ENCODE results near the gene RPL5. TPM values are rescaled to one million over a fixed set of nuclear protein-coding genes. Genes with fewer than 3 reads are reported as not detected.
A peak's percentile ranks its signal among the peaks of the same experiment; 100 is the strongest.

RPL5 gene
- total RNA-seq, 3 donors from 2014 or later (not counting 1 experiment from before 2014, with no cell fraction given) = 573 to 679 (median 647) TPM

DNA sequence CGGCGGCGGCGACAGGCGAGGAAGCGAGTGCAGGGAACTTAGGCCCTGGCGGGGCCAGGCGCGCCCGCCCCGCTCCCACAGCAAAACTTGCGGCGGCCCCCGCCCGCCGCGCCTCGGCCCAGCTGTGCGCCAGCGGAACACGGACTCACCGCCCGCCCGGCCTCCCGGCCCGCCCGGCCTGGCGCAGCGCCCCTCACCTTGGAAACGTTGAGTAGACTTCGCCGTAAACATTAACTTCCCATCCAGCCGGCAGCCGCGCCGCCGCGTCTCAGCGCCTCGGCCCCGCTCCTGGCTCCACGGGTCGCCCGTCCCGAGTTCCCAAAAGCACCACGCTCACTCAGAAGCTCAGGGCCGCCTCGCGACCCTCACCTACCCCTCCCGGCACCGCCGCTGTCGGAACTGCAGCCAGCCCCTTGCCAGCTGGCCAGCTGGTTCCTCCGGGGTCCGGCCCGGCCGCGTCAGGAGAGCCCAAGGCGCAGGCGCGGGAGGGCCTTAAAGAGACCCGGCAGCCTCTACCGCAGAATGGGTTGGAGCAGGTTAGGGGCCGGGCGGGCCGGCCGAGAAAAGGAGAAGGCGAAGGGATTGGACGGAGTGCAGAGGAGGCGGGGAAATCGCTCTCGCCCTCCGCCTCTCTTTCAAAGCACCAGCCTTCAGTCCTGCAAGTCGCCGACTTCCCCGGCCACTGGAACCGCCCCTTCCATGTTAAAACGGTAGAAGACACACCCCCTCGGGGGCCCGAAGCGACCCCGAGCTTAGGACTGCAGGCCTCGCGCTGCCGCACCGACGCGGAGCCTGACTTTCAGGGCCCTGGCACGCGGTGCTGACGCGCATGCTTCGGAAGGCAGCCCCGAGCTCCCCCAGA, 47.0 kb upstream of the RPL5 start, which contains the start of gene EVI5:
Gene EVI5 (minus strand): TSS at position 470 of the 862 bp plus-strand sequence. CDS start 48,562 bp downstream, outside the sequence.
- no peaks in the 10 kb centered on the region for H3K9me3 ChIP-seq (ENCODE audit: control insufficient read depth, insufficient read depth, low read length)
- Mint-ChIP-seq H3K9me3 (no peaks in the 10 kb centered on the region), H3K27me3 (ENCODE audit: low read depth in 2 of 2) (peaks cover 35 to 37% of the 10 kb centered on the region in 2 donors), H3K4me3 (peak within 1 kb of the TSS; percentile 87), H3K36me3 (no peaks in the 10 kb centered on the region), H3K27ac (peak within 1 kb of the TSS in 1 of 2 donors; percentile 56), H3K4me1 (peaks cover 9 to 24% of the 10 kb centered on the region in 2 donors)
- intact Hi-C loops (cut with micrococcal nuclease) = no loop called here
- 1% methylated on average over 94 of the region's 94 CpGs for WGBS (ENCODE audit: insufficient coverage)
- peaks cover 20% of the 10 kb centered on the region for H3K4me1 ChIP-seq (ENCODE audit: control insufficient read depth, insufficient read depth, low read length)
- DNase-seq (peak; percentile 40 to 76), ATAC-seq (peak; percentile 80 to 90 (median 81))
- H3K27ac ChIP-seq (ENCODE audit: low read length) = peak within 1 kb of the TSS; percentile 51
- peaks cover 24% of the 10 kb centered on the region for H3K27me3 ChIP-seq (ENCODE audit: control insufficient read depth, insufficient read depth, low read length)
- peak within 1 kb of the TSS; percentile 44 for H3K4me3 ChIP-seq (ENCODE audit: low read length)
- no peaks in the 10 kb centered on the region for H3K36me3 ChIP-seq (ENCODE audit: control insufficient read depth, insufficient read depth, low read length)
- TF ChIP-seq, protein P1, sequence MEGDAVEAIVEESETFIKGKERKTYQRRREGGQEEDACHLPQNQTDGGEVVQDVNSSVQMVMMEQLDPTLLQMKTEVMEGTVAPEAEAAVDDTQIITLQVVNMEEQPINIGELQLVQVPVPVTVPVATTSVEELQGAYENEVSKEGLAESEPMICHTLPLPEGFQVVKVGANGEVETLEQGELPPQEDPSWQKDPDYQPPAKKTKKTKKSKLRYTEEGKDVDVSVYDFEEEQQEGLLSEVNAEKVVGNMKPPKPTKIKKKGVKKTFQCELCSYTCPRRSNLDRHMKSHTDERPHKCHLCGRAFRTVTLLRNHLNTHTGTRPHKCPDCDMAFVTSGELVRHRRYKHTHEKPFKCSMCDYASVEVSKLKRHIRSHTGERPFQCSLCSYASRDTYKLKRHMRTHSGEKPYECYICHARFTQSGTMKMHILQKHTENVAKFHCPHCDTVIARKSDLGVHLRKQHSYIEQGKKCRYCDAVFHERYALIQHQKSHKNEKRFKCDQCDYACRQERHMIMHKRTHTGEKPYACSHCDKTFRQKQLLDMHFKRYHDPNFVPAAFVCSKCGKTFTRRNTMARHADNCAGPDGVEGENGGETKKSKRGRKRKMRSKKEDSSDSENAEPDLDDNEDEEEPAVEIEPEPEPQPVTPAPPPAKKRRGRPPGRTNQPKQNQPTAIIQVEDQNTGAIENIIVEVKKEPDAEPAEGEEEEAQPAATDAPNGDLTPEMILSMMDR (IDR thresholded peaks at IDR 0.05) = no peak

DNA sequence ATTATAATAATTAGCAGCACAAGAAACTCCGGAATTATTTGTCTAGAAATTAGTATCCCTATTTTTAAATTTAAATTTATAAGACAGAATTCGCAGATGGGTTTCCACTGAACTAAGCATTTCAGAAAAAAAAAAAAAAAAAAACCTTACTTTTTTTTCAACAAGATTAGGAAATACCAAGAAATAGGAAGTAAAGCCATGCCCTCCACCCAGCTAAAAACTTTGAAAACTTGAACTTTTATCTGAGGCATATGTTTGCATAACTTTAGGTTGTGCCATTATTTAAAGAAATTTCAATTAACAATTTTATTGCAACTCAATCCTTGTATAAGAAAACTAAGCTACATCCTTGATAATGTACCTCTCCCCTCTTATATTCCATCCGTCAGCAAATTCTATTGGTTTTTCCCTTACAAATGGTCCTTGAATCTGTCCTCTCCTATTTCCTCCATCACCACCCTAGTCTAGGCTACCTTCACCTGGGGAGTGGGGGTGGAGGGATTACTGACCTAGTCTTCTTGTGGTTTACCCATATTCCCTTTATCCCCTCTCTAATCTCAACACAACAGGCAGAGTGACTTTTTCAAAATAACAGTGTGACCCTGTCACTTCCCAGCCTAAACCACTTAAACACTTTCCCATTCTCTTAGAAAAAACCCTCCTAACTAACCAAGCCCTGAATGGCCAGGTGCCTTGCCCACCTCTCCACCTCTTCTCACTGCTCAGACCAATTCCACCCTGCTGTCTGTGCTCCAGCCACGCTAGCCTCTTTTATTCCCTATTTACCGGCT, 45.5 kb upstream of the RPL5 start:
- whole genome bisulfite sequencing (ENCODE audit: insufficient coverage) = 100% methylated on average over 2 of the region's 5 CpGs
- H3K9me3 Mint-ChIP-seq = no peaks in the 10 kb centered on the region
- peaks cover 37 to 38% of the 10 kb centered on the region in 2 donors for H3K27me3 Mint-ChIP-seq (ENCODE audit: low read depth in 2 of 2)
- no peak for DNase-seq
- Histone ChIP-seq H3K4me1 (ENCODE audit: control insufficient read depth, insufficient read depth, low read length) (peaks cover 20% of the 10 kb centered on the region), H3K36me3 (ENCODE audit: control insufficient read depth, insufficient read depth, low read length) (no peaks in the 10 kb centered on the region), H3K4me3 (ENCODE audit: low read length) (no peak overlapping the region), H3K27ac (ENCODE audit: low read length) (no peak overlapping the region), H3K9me3 (ENCODE audit: control insufficient read depth, insufficient read depth, low read length) (no peaks in the 10 kb centered on the region), H3K27me3 (ENCODE audit: control insufficient read depth, insufficient read depth, low read length) (peaks cover 22% of the 10 kb centered on the region)
- H3K4me3 Mint-ChIP-seq = no peak overlapping the region
- no peak for ATAC-seq
- no peaks in the 10 kb centered on the region for H3K36me3 Mint-ChIP-seq
- no peak overlapping the region for H3K27ac Mint-ChIP-seq
- intact Hi-C loops (cut with micrococcal nuclease) = no loop called here
- H3K4me1 Mint-ChIP-seq = peaks cover 9 to 24% of the 10 kb centered on the region in 2 donors
- TF ChIP-seq, protein P1 (IDR thresholded peaks at IDR 0.05) = no peak

DNA sequence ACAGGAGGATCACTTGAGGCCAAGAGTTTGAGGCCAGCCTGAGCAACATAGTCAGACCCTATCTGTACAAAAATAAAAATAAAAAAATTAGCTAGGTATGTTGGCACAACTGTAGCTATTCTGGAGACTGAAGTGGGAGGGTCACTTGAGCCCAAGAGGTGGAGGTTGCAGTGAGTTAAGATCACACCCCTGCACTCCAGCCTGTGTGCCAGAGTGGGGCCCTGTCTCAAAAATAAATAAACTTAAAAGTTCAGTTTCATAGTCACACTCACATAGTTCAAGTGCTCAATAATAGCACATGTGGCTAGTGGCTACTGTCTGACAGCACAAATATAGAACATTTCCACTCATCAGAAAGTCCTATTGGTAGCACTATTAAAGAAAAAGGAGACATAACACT, 41.8 kb upstream of the RPL5 start:
- intact Hi-C loops (cut with micrococcal nuclease) = no loop called here
- TF ChIP-seq, protein P1 (IDR thresholded peaks at IDR 0.05) = no peak
- Histone ChIP-seq H3K27me3 (ENCODE audit: control insufficient read depth, insufficient read depth, low read length) (peaks cover 8% of the 10 kb centered on the region), H3K27ac (ENCODE audit: low read length) (no peak overlapping the region), H3K36me3 (ENCODE audit: control insufficient read depth, insufficient read depth, low read length) (no peaks in the 10 kb centered on the region), H3K9me3 (ENCODE audit: control insufficient read depth, insufficient read depth, low read length) (no peaks in the 10 kb centered on the region), H3K4me3 (ENCODE audit: low read length) (no peak overlapping the region), H3K4me1 (ENCODE audit: control insufficient read depth, insufficient read depth, low read length) (peaks cover 8% of the 10 kb centered on the region)
- H3K4me1 Mint-ChIP-seq = peaks cover 0 to 11% of the 10 kb centered on the region in 2 donors
- no peaks in the 10 kb centered on the region for H3K9me3 Mint-ChIP-seq
- no peak for DNase-seq
- H3K36me3 Mint-ChIP-seq = no peaks in the 10 kb centered on the region
- H3K27me3 Mint-ChIP-seq (ENCODE audit: low read depth in 2 of 2) = peaks cover 46 to 50% of the 10 kb centered on the region in 2 donors
- H3K4me3 Mint-ChIP-seq = no peak overlapping the region
- no peak for ATAC-seq
- H3K27ac Mint-ChIP-seq = no peak overlapping the region

Data from natural killer cell (primary cell).